B cell (primary cell): ENCODE data around the gene MVB12B. TPM values are rescaled to one million over a fixed set of nuclear protein-coding genes. Genes with fewer than 3 reads are reported as not detected.

Source experiments
- ATAC-seq: fragments of 200-7000 bp; cut with Tn5 transposase; one replicate; pipeline ENCODE4 v1.10.0; 2021; ENCODE audit warnings: low read depth, mild to moderate bottlenecking, moderate number of reproducible peaks, moderate library complexity
- CTCF ChIA-PET: fragments of 350-600 bp; sonication (Branson Sonifier 250); formaldehyde crosslinking; loops from one replicate; lab custom pipeline; 2021; ENCODE audit warnings: antibody characterized with exemption, inconsistent platforms; lab: Charles Lee
- POLR2A ChIA-PET: fragments of 350-600 bp; sonication (Branson Sonifier 250); formaldehyde crosslinking; loops from one replicate; lab custom pipeline; 2021; ENCODE audit warnings: antibody characterized with exemption; lab: Charles Lee
- DNase-seq: peaks from one replicate; pipeline ENCODE4 v3.0.0; 2013
- H2AFZ ChIP-seq: 2 replicates; pipeline ENCODE4 v1.6.1; 2012; ENCODE audit warnings: mild to moderate bottlenecking, low read depth, low read length; ENCODE audit not compliant: insufficient read depth, poor library complexity, severe bottlenecking
- H3K27ac ChIP-seq, 2 donors: 1 replicate in 1 of 2; 2 replicates in 1 of 2; pipeline ENCODE4 v1.5.1; 2012 to 2013; ENCODE audit warnings: low read length in 2 of 2, mild to moderate bottlenecking in 2 of 2, moderate library complexity in 1 of 2
- H3K27me3 ChIP-seq, 4 experiments: fragments of 200-600 bp in 1 of 4; sonication (generic) in 1 of 4; replicated peaks in 1 of 4; 1 replicate in 2 of 4; 2 replicates in 2 of 4; pipeline versions ENCODE4 v1.6.1 to v1.7.0; 2013 to 2016; ENCODE audit warnings: low read length in 3 of 4, mild to moderate bottlenecking in 2 of 4, mixed read lengths in 1 of 4, moderate library complexity in 1 of 4; ENCODE audit not compliant: insufficient read depth in 4 of 4, control insufficient read depth in 3 of 4; ENCODE audit errors: control extremely low read depth in 1 of 4
- H3K36me3 ChIP-seq, 2 experiments: replicated peaks in 1 of 2; 1 replicate in 1 of 2; 2 replicates in 1 of 2; pipeline versions ENCODE4 v1.6.1 to v1.7.1; 2013; ENCODE audit warnings: low read length in 1 of 2; ENCODE audit not compliant: insufficient read depth in 2 of 2, control insufficient read depth in 1 of 2; ENCODE audit errors: control extremely low read depth in 1 of 2, extremely low read depth in 1 of 2
- H3K4me1 ChIP-seq, 2 donors: fragments of 200-600 bp in 1 of 2; sonication (generic) in 1 of 2; 1 replicate in 1 of 2; 2 replicates in 1 of 2; pipeline versions ENCODE4 v1.5.1 to v1.6.1; 2013 to 2017; ENCODE audit warnings: low read length in 2 of 2; ENCODE audit not compliant: control insufficient read depth in 2 of 2, insufficient read depth in 2 of 2
- H3K4me2 ChIP-seq: replicated peaks from 2 replicates; pipeline ENCODE3; 2012; ENCODE audit warnings: mild to moderate bottlenecking, low read depth, low read length; ENCODE audit not compliant: poor library complexity, severe bottlenecking
- H3K4me3 ChIP-seq, 5 experiments: fragments of 200-600 bp in 1 of 5; sonication (generic) in 1 of 5; 1 replicate in 3 of 5; 2 replicates in 2 of 5; pipeline versions ENCODE4 v1.5.1 to v1.7.0; 2011 to 2016; ENCODE audit warnings: low read length in 4 of 5, mild to moderate bottlenecking in 4 of 5, low read depth in 2 of 5, control low read depth in 1 of 5, moderate library complexity in 1 of 5; ENCODE audit not compliant: insufficient read depth in 1 of 5; ENCODE audit errors: control extremely low read depth in 1 of 5, extremely low read depth in 1 of 5
- H3K79me2 ChIP-seq: fragments of 200-600 bp; sonication (generic); one replicate; pipeline ENCODE4 v1.6.0; 2016; ENCODE audit warnings: low read length; ENCODE audit not compliant: control insufficient read depth, insufficient read depth
- H3K9ac ChIP-seq: fragments of 200-600 bp; sonication (generic); 2 replicates; pipeline ENCODE4 v1.6.1; 2017; ENCODE audit warnings: mild to moderate bottlenecking, low read length, moderate library complexity
- H3K9me3 ChIP-seq, 3 donors: one replicate each; pipeline versions ENCODE4 v1.6.1 to v1.7.1; 2013; ENCODE audit warnings: low read length in 2 of 3; ENCODE audit not compliant: control insufficient read depth in 2 of 3, insufficient read depth in 1 of 3; ENCODE audit errors: control extremely low read depth in 1 of 3
- H4K20me1 ChIP-seq: 2 replicates; pipeline ENCODE4 v1.6.0; 2012; ENCODE audit warnings: mild to moderate bottlenecking, low read length; ENCODE audit not compliant: insufficient read depth, control insufficient read depth, poor library complexity, severe bottlenecking
- H3K27ac Mint-ChIP-seq: one replicate; pipeline ENCODE4 v1.8.0; 2021; ENCODE audit warnings: mixed read lengths
- H3K27me3 Mint-ChIP-seq: one replicate; pipeline ENCODE4 v1.8.0; 2021; ENCODE audit warnings: mixed read lengths
- H3K4me1 Mint-ChIP-seq: one replicate; pipeline ENCODE4 v1.8.0; 2021; ENCODE audit warnings: mixed read lengths
- H3K4me3 Mint-ChIP-seq: one replicate; pipeline ENCODE4 v1.8.0; 2021; ENCODE audit warnings: mixed read lengths
- H3K9me3 Mint-ChIP-seq: one replicate; pipeline ENCODE4 v1.8.0; 2022; ENCODE audit warnings: mixed read lengths; ENCODE audit not compliant: insufficient read depth
- CTCF ChIP-seq: fragments of 200-600 bp; IDR thresholded peaks from one replicate; pipeline ENCODE4 v1.8.0; 2022; ENCODE audit warnings: antibody characterized with exemption, mild to moderate bottlenecking
- EZH2 ChIP-seq: IDR thresholded peaks from 2 replicates; pipeline ENCODE4 v1.6.1; 2012; ENCODE audit warnings: borderline replicate concordance, low read depth, mild to moderate bottlenecking, moderate library complexity, low read length; ENCODE audit not compliant: insufficient read depth, poor library complexity, severe bottlenecking
- WGBS: methylation state at CpG from one replicate; pipeline ENCODE4 v1.1.5; 2013; ENCODE audit warnings: missing lambda C conversion rate; ENCODE audit not compliant: insufficient coverage; 5-methylcytosine and 5-hydroxymethylcytosine counted together
- intact Hi-C: fragments of 100-400 bp; cut with micrococcal nuclease; formaldehyde crosslinking; loops from one replicate; pipeline ENCODE4 v1.10.0; 2022
- polyA plus RNA-seq: library from polyadenylated mRNA; depleted of rRNA; stranded (reverse); fragments of >200 nt; gene quantifications from 2 replicates; pipeline ENCODE4 v1.2.3, GENCODE V29; 2012
- total RNA-seq, 2 donors: library from RNA; stranded (reverse); fragments of 120-200 nt in 1 of 2; gene quantifications; 1 replicate in 1 of 2; 2 replicates in 1 of 2; pipeline versions ENCODE4 v1.2.3 to v1.2.4, GENCODE V29; 2013 to 2022

MVB12B gene
- total and polyA plus RNA-seq, 2 donors (not counting 1 experiment from before 2014, with no cell fraction given), result 1.2 to 9.8 TPM

- ATAC-seq, result no peak
These were observed 80.7 kb downstream of the MVB12B start for GRCh38 chr9:126407114-126407870.

More at GRCh38 chr9:126407114-126407870, 80.7 kb downstream of the MVB12B start:
- ChIA-PET POLR2A (no interaction called here), CTCF (interaction anchor here (0.6 to 4.8 kb wide), 3 partner anchors 9 to 84 kb away, joined by 3 to 27 read pairs (median 9); no protein-coding TSS in a partner anchor)
- WGBS, result 98% methylated on average over 6 of the region's 19 CpGs
- Histone ChIP-seq H3K36me3 (no peaks in the 10 kb centered on the region), H3K4me3 (no peak overlapping the region), H4K20me1 (no peaks in the 10 kb centered on the region), H3K27me3 (no peaks in the 10 kb centered on the region), H2AFZ (no peak overlapping the region), H3K79me2 (no peaks in the 10 kb centered on the region), H3K9me3 (no peaks in the 10 kb centered on the region), H3K9ac (no peak overlapping the region), H3K4me1 (peaks cover 20 to 21% of the 10 kb centered on the region in 2 donors), H3K27ac (no peak overlapping the region), H3K4me2 (no peak overlapping the region)
- no peaks in the 10 kb centered on the region for H3K9me3 Mint-ChIP-seq
- H3K4me1 Mint-ChIP-seq, result peaks cover 27% of the 10 kb centered on the region
- intact Hi-C loops, result no loop called here
- DNase-seq, result no peak
- no peak overlapping the region for H3K4me3 Mint-ChIP-seq
- H3K27me3 Mint-ChIP-seq, result no peaks in the 10 kb centered on the region
- no peak for TF ChIP-seq EZH2
- TF ChIP-seq CTCF, result no peak
- no peak overlapping the region for H3K27ac Mint-ChIP-seq
